Liver (tissue), 9 donors: Measurements from ENCODE around the gene TMEM176B. TPM values are rescaled to one million over a fixed set of nuclear protein-coding genes. Genes with fewer than 3 reads are reported as not detected.

Experiments used
- DNase-seq: peaks from one replicate; pipeline ENCODE4 v3.0.0-alpha.2; 2017; ENCODE audit warnings: low spot score
- H3K27ac ChIP-seq, 2 donors: one replicate each; pipeline ENCODE4 v1.7.0; 2013; ENCODE audit warnings: inconsistent platforms in 2 of 2, low read length in 2 of 2, control low read depth in 1 of 2, low read depth in 1 of 2, mild to moderate bottlenecking in 1 of 2
- H3K27me3 ChIP-seq, 4 donors: one replicate each; pipeline versions ENCODE4 v1.6.1 to v1.7.0; 2013; ENCODE audit warnings: low read length in 3 of 4, inconsistent platforms in 1 of 4, mild to moderate bottlenecking in 1 of 4, moderate library complexity in 1 of 4; ENCODE audit not compliant: control insufficient read depth in 4 of 4, insufficient read depth in 4 of 4
- H3K36me3 ChIP-seq, 4 donors: one replicate each; pipeline versions ENCODE4 v1.6.1 to v1.7.0; 2013; ENCODE audit warnings: low read length in 3 of 4, mild to moderate bottlenecking in 3 of 4, low read depth in 1 of 4, moderate library complexity in 1 of 4; ENCODE audit not compliant: control insufficient read depth in 4 of 4, insufficient read depth in 3 of 4
- H3K4me1 ChIP-seq, 4 donors: one replicate each; pipeline versions ENCODE4 v1.6.1 to v1.7.0; 2013; ENCODE audit warnings: low read length in 3 of 4, mild to moderate bottlenecking in 3 of 4, moderate library complexity in 1 of 4; ENCODE audit not compliant: control insufficient read depth in 4 of 4, insufficient read depth in 4 of 4
- H3K4me3 ChIP-seq, 3 donors: one replicate each; pipeline versions ENCODE4 v1.6.1 to v1.7.0; 2013; ENCODE audit warnings: low read length in 3 of 3, control low read depth in 1 of 3, low read depth in 1 of 3, mild to moderate bottlenecking in 1 of 3
- H3K9ac ChIP-seq, 2 donors: one replicate each; pipeline ENCODE4 v1.7.0; 2013; ENCODE audit warnings: low read length in 2 of 2, mild to moderate bottlenecking in 2 of 2, moderate library complexity in 2 of 2, control low read depth in 1 of 2, low read depth in 1 of 2
- H3K9me3 ChIP-seq, 4 donors: one replicate each; pipeline versions ENCODE4 v1.6.1 to v1.7.0; 2013; ENCODE audit warnings: low read length in 3 of 4; ENCODE audit not compliant: control insufficient read depth in 4 of 4
- CTCF ChIP-seq: fragments of 150-350 bp; IDR thresholded peaks from 2 replicates; pipeline ENCODE4 v1.5.1; 2017; ENCODE audit warnings: improper control_type of control experiment, low read depth, low read length; ENCODE audit not compliant: missing input control
- EGR1 ChIP-seq, 2 donors: IDR thresholded peaks; 2 replicates each; pipeline ENCODE4 v1.6.1; 2016 to 2018; ENCODE audit warnings: antibody characterized with exemption in 2 of 2, low read depth in 2 of 2
- FOXA1 ChIP-seq: IDR thresholded peaks from 2 replicates; pipeline ENCODE4 v1.6.1; 2016; ENCODE audit warnings: antibody characterized with exemption
- FOXA2 ChIP-seq: IDR thresholded peaks from 2 replicates; pipeline ENCODE4 v1.6.1; 2016; ENCODE audit warnings: antibody characterized with exemption
- GABPA ChIP-seq, 2 donors: IDR thresholded peaks in 1 of 2; conservative IDR thresholded peaks in 1 of 2; 2 replicates each; pipeline ENCODE4 v1.6.1; 2016; ENCODE audit warnings: antibody characterized with exemption in 2 of 2, mild to moderate bottlenecking in 1 of 2, moderate library complexity in 1 of 2
- HNF4A ChIP-seq, 2 donors: conservative IDR thresholded peaks; 2 replicates each; pipeline ENCODE4 v1.6.1; 2016; ENCODE audit warnings: antibody characterized with exemption in 2 of 2, mild to moderate bottlenecking in 2 of 2
- HNF4G ChIP-seq: IDR thresholded peaks from 2 replicates; pipeline ENCODE4 v1.6.1; 2016; ENCODE audit warnings: antibody characterized with exemption
- JUND ChIP-seq, 2 donors: IDR thresholded peaks; 2 replicates each; pipeline ENCODE4 v1.6.1; 2016; ENCODE audit warnings: antibody characterized with exemption in 2 of 2
- MAX ChIP-seq: IDR thresholded peaks from 2 replicates; pipeline ENCODE4 v1.6.1; 2016; ENCODE audit warnings: antibody characterized with exemption
- NR2F2 ChIP-seq: IDR thresholded peaks from 2 replicates; pipeline ENCODE4 v1.6.1; 2016; ENCODE audit warnings: antibody characterized with exemption
- RAD21 ChIP-seq, 2 donors: IDR thresholded peaks; 2 replicates each; pipeline ENCODE4 v1.6.1; 2016; ENCODE audit warnings: antibody characterized with exemption in 2 of 2, mild to moderate bottlenecking in 2 of 2
- REST ChIP-seq: IDR thresholded peaks from 2 replicates; pipeline ENCODE4 v1.6.1; 2016; ENCODE audit warnings: antibody characterized with exemption, mild to moderate bottlenecking
- RXRA ChIP-seq, 2 donors: IDR thresholded peaks; 2 replicates each; pipeline ENCODE4 v1.6.1; 2017 to 2018; ENCODE audit warnings: antibody characterized with exemption in 2 of 2, mild to moderate bottlenecking in 1 of 2
- SP1 ChIP-seq: IDR thresholded peaks from 2 replicates; pipeline ENCODE4 v1.6.1; 2018; ENCODE audit warnings: antibody characterized with exemption, mild to moderate bottlenecking
- TAF1 ChIP-seq: conservative IDR thresholded peaks from 2 replicates; pipeline ENCODE4 v1.6.1; 2016; ENCODE audit warnings: antibody characterized with exemption, mild to moderate bottlenecking
- YY1 ChIP-seq: IDR thresholded peaks from 2 replicates; pipeline ENCODE4 v1.6.1; 2016; ENCODE audit warnings: antibody characterized with exemption, mild to moderate bottlenecking
- WGBS: extraction: QIAGEN DNeasy Blood & Tissue Kit; methylation state at CpG from one replicate; pipeline ENCODE4 v1.1.7; 2013; 5-methylcytosine and 5-hydroxymethylcytosine counted together
- polyA plus RNA-seq, 2 donors: library from polyadenylated mRNA; stranded (reverse) in 1 of 2; unstranded in 1 of 2; fragments of 200-250 nt in 1 of 2; fragments of >200 nt in 1 of 2; fragmentation: Nextera tagmentation in 1 of 2; extraction: Ambion mirVana in 1 of 2; gene quantifications; one replicate each; pipeline versions ENCODE4 v1.2.1 to v1.2.3, GENCODE V29; 2013 to 2015
- total RNA-seq, 2 donors: library from RNA; depleted of rRNA; stranded (reverse); fragments of >200 nt; gene quantifications; one replicate each; pipeline ENCODE4 v1.2.3, GENCODE V29; 2014
- TF ChIP-seq, protein P1 (sequence below): IDR thresholded peaks from 2 replicates; pipeline ENCODE4 v1.6.1; 2016; ENCODE audit warnings: antibody characterized with exemption
- TF ChIP-seq, protein P2 (sequence below): IDR thresholded peaks from 2 replicates; pipeline ENCODE4 v1.6.1; 2016; ENCODE audit warnings: antibody characterized with exemption
- donor health status: healthy.
- donor health status: healthy.
- donor health status: healthy.
- donor health status: healthy.
- donor health status: healthy.

TMEM176B gene
- total and polyA plus RNA-seq, 4 donors: 382 to 1,317 (median 999) TPM

DNA sequence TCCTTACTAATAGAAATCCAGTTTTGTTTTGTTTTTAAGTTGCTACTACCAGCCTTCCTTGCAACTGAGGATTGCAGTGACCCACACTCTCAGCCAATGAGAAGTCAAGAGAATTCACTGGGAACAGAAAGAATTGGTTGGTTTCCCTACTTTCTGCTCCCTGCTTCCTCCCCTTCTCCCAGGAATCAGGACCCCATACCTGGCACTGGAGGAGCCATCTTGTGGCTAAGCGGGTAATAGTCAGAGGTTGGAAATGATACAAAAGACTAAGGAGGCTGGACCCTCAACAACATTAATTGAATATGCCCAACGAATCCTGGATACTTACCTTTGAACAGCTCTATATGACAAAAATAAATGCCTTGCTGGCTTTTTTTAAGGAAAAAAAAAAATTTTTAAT, 6.7 kb upstream of the TMEM176B start:
- no peak for DNase-seq
- H3K9me3 ChIP-seq: peaks cover 0 to 3% (median 2%) of the 10 kb centered on the region in 4 donors
- peaks cover 5 to 27% (median 19%) of the 10 kb centered on the region in 4 donors for H3K4me1 ChIP-seq
- H3K27ac ChIP-seq: no peak overlapping the region
- H3K4me3 ChIP-seq: no peak overlapping the region
- 96% methylated on average over 2 of the region's 2 CpGs for WGBS
- no peak for TF ChIP-seq HNF4G
- no peak for TF ChIP-seq HNF4A (conservative IDR thresholded peaks at IDR 0.05)
- no peak for TF ChIP-seq FOXA1
- TF ChIP-seq, protein P1, sequence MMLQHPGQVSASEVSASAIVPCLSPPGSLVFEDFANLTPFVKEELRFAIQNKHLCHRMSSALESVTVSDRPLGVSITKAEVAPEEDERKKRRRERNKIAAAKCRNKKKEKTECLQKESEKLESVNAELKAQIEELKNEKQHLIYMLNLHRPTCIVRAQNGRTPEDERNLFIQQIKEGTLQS: no peak
- no peak for TF ChIP-seq MAX
- TF ChIP-seq, protein P2, sequence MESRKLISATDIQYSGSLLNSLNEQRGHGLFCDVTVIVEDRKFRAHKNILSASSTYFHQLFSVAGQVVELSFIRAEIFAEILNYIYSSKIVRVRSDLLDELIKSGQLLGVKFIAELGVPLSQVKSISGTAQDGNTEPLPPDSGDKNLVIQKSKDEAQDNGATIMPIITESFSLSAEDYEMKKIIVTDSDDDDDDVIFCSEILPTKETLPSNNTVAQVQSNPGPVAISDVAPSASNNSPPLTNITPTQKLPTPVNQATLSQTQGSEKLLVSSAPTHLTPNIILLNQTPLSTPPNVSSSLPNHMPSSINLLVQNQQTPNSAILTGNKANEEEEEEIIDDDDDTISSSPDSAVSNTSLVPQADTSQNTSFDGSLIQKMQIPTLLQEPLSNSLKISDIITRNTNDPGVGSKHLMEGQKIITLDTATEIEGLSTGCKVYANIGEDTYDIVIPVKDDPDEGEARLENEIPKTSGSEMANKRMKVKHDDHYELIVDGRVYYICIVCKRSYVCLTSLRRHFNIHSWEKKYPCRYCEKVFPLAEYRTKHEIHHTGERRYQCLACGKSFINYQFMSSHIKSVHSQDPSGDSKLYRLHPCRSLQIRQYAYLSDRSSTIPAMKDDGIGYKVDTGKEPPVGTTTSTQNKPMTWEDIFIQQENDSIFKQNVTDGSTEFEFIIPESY: no peak
- no peak for TF ChIP-seq REST
- TF ChIP-seq FOXA2: no peak
- TF ChIP-seq JUND (IDR thresholded peaks at IDR 0.05): no peak
- no peak for TF ChIP-seq CTCF
- no peak for TF ChIP-seq EGR1 (IDR thresholded peaks at IDR 0.05; ENCODE audit: low read depth in 2 of 2)
- TF ChIP-seq RXRA (IDR thresholded peaks at IDR 0.05): no peak
- no peak for TF ChIP-seq TAF1
- no peak for TF ChIP-seq RAD21 (IDR thresholded peaks at IDR 0.05)
- TF ChIP-seq SP1: no peak
- TF ChIP-seq YY1: no peak
- no peak for TF ChIP-seq GABPA (IDR thresholded peaks at IDR 0.05 in 1 of 2, conservative IDR thresholded peaks at IDR 0.05 in 1 of 2)
- no peak for TF ChIP-seq NR2F2
- no peaks in the 10 kb centered on the region for H3K27me3 ChIP-seq
- H3K36me3 ChIP-seq: peaks cover 0 to 31% (median 28%) of the 10 kb centered on the region in 4 donors
- no peak overlapping the region for H3K9ac ChIP-seq
